Ovary (tissue), 9 donors: ENCODE measurements around the gene FKBP2. TPM values are rescaled to one million over a fixed set of nuclear protein-coding genes. Genes with fewer than 3 reads are reported as not detected.
A peak's percentile ranks its signal among the peaks of the same experiment; 100 is the strongest.

Experiments
- DNase-seq, 5 donors: peaks; one replicate each; pipeline ENCODE4 v3.0.0-alpha.2; 2019 to 2020
- H3K27ac ChIP-seq, 2 donors: fragments of 200-600 bp; one replicate each; pipeline versions ENCODE4 v1.5.1 to v1.8.0; 2019 to 2022
- H3K27me3 ChIP-seq: fragments of 200-600 bp; one replicate; pipeline ENCODE4 v1.8.0; 2022
- H3K36me3 ChIP-seq: fragments of 200-600 bp; sonication (generic); one replicate; pipeline ENCODE4 v1.5.1; 2019
- H3K4me1 ChIP-seq: one replicate; pipeline ENCODE4 v1.8.1; 2013; ENCODE audit warnings: mild to moderate bottlenecking, moderate library complexity; ENCODE audit not compliant: insufficient read depth
- H3K4me3 ChIP-seq: fragments of 200-600 bp; sonication (generic); one replicate; pipeline ENCODE4 v1.5.1; 2017
- H3K9me3 ChIP-seq, 2 donors: fragments of 200-600 bp in 1 of 2; sonication (generic) in 1 of 2; one replicate each; pipeline versions ENCODE4 v1.5.1 to v1.8.1; 2013 to 2019; ENCODE audit warnings: mild to moderate bottlenecking in 1 of 2, moderate library complexity in 1 of 2
- CTCF ChIP-seq, 3 donors: fragments of 450-650 bp in 2 of 3; fragments of 200-600 bp in 1 of 3; IDR thresholded peaks; one replicate each; pipeline versions ENCODE4 v1.5.1 to v1.8.0; 2016 to 2022; ENCODE audit warnings: antibody characterized with exemption in 3 of 3, mild to moderate bottlenecking in 1 of 3
- EP300 ChIP-seq: sonication (generic); formaldehyde crosslinking; IDR thresholded peaks from one replicate; pipeline ENCODE4 v1.6.1; 2017; ENCODE audit warnings: antibody characterized with exemption
- POLR2A ChIP-seq: fragments of 450-650 bp; IDR thresholded peaks from one replicate; pipeline ENCODE4 v1.6.1; 2017; ENCODE audit warnings: antibody characterized with exemption, mild to moderate bottlenecking, moderate library complexity
- WGBS, 3 donors: extraction: QIAGEN DNeasy Blood & Tissue Kit in 1 of 3; methylation state at CpG; one replicate each; pipeline versions ENCODE4 v1.1.5 to v1.1.7; 2013 to 2017; 5-methylcytosine and 5-hydroxymethylcytosine counted together
- intact Hi-C, 4 donors: fragments of 100-400 bp; cut with DNase I; formaldehyde crosslinking; loops; one replicate each; pipeline versions ENCODE4 v1.11.0 to v1.15.1; 2022 to 2023
- polyA plus RNA-seq, 2 donors: library from polyadenylated mRNA; stranded (reverse); fragments of 200-250 nt in 1 of 2; fragments of 350-450 nt in 1 of 2; fragmentation: Illumina TruSeq in 1 of 2; extraction: RNeasy Lipid Tissue Mini Kit (QIAGEN cat#74804) in 1 of 2; gene quantifications; one replicate each; pipeline ENCODE4 v1.2.3, GENCODE V29; 2013 to 2014
- total RNA-seq, 7 donors: library from RNA; depleted of rRNA in 2 of 7; stranded (reverse); fragments of >200 nt in 2 of 7; fragmentation: NEBNext Ultra II Directional in 3 of 7; extraction: Animal tissue kit (Norgen Biotek cat#: 25700) in 3 of 7; gene quantifications; one replicate each; pipeline versions ENCODE4 v1.1.0 to v1.2.4, GENCODE V29; 2016 to 2023
- donor health status: DM: no; HTN: no; CAD: no; lungs with moderate emphysema.
- donor health status: DM: no; HTN: no; CAD: no.
- donor health status: Bipolar disorder and iron deficiency.
- donor health status: DM: yes; HTN: yes; CAD: no.
- donor health status: DM: no; HTN: no; CAD: no.
- donor health status: DM: yes; HTN: yes; CAD: no.

FKBP2 gene
- total and polyA plus RNA-seq, 9 donors = 25.1 to 132 (median 49.5) TPM

- Histone ChIP-seq H3K36me3 (no peaks in the 10 kb centered on the region), H3K27me3 (no peaks in the 10 kb centered on the region), H3K9me3 (no peaks in the 10 kb centered on the region), H3K4me3 (no peak overlapping the region), H3K27ac (no peak overlapping the region), H3K4me1 (peaks cover 3% of the 10 kb centered on the region)
- TF ChIP-seq POLR2A (no peak), CTCF (IDR thresholded peaks at IDR 0.05) (no peak), EP300 (no peak)
- DNase-seq = peak in 1 of 5 donors; percentile 20
- 84 to 91% (median 85%) methylated on average over 10 of the region's 10 CpGs for WGBS, 3 donors
- intact Hi-C loops = no loop called here
Measured at GRCh38 chr11:64219755-64220154, 21.1 kb upstream of the FKBP2 start.

- no peak for DNase-seq
- no peaks in the 10 kb centered on the region for H3K27me3 ChIP-seq
- H3K36me3 ChIP-seq = no peaks in the 10 kb centered on the region
- H3K4me1 ChIP-seq = peaks cover 5% of the 10 kb centered on the region
- TF ChIP-seq EP300 (no peak), POLR2A (no peak), CTCF (IDR thresholded peaks at IDR 0.05) (no peak)
- WGBS, 3 donors = 79 to 83% (median 80%) methylated on average over 16 to 17 of the region's 17 CpGs
- H3K27ac ChIP-seq = no peak overlapping the region
- no peak overlapping the region for H3K4me3 ChIP-seq
- intact Hi-C loops = no loop called here
- no peaks in the 10 kb centered on the region for H3K9me3 ChIP-seq
Measured at GRCh38 chr11:64220271-64220670, 20.6 kb upstream of the FKBP2 start.

- Histone ChIP-seq H3K4me1 (peaks cover 8% of the 10 kb centered on the region), H3K27ac (no peak overlapping the region), H3K9me3 (no peaks in the 10 kb centered on the region), H3K4me3 (no peak overlapping the region), H3K36me3 (no peaks in the 10 kb centered on the region), H3K27me3 (no peaks in the 10 kb centered on the region)
- TF ChIP-seq POLR2A (no peak), CTCF (IDR thresholded peaks at IDR 0.05) (no peak), EP300 (no peak)
- intact Hi-C loops = no loop called here
- DNase-seq = peak in 3 of 5 donors; percentile 28 to 45 (median 37)
- WGBS, 3 donors = 84 to 95% (median 85%) methylated on average over 14 of the region's 14 CpGs
Measured at GRCh38 chr11:64220798-64221197, 20.1 kb upstream of the FKBP2 start.

GRCh38 chr11:64222651-64223000 is 18.3 kb upstream of the FKBP2 start:
- Histone ChIP-seq H3K36me3 (no peaks in the 10 kb centered on the region), H3K4me1 (peaks cover 20% of the 10 kb centered on the region), H3K4me3 (no peak overlapping the region), H3K27me3 (no peaks in the 10 kb centered on the region), H3K27ac (no peak overlapping the region), H3K9me3 (no peaks in the 10 kb centered on the region)
- TF ChIP-seq POLR2A (no peak), EP300 (no peak), CTCF (IDR thresholded peaks at IDR 0.05) (no peak)
- WGBS, 3 donors = 54 to 69% (median 62%) methylated on average over 9 of the region's 9 CpGs
- intact Hi-C loops = no loop called here
- no peak for DNase-seq
